PFSK-1 (cell line): ENCODE measurements around the gene KCNQ1.

Experiments
- FOXP2 ChIP-seq: optimal IDR thresholded peaks from 2 replicates; pipeline ENCODE3; 2011; ENCODE audit warnings: borderline replicate concordance, control low read depth, inconsistent platforms; ENCODE audit not compliant: insufficient read depth; ENCODE audit errors: extremely low read length, extremely low read depth
- POLR2AphosphoS5 ChIP-seq: IDR thresholded peaks from 2 replicates; pipeline ENCODE4 v1.6.1; 2012; ENCODE audit warnings: low read depth, mild to moderate bottlenecking, control low read depth, low read length, moderate library complexity
- SIN3A ChIP-seq: IDR thresholded peaks from 2 replicates; pipeline ENCODE4 v1.6.1; 2012; ENCODE audit warnings: mild to moderate bottlenecking, low read length, moderate library complexity, borderline replicate concordance; ENCODE audit not compliant: insufficient read depth
- TAF1 ChIP-seq: IDR thresholded peaks from 2 replicates; pipeline ENCODE4 v1.6.1; 2012; ENCODE audit warnings: low read length, control low read depth, borderline replicate concordance; ENCODE audit not compliant: insufficient read depth
- TF ChIP-seq, protein P1 (sequence below), 2 experiments: IDR thresholded peaks; 2 replicates each; pipeline versions ENCODE4 v1.6.1 to v1.8.0; 2011 to 2012; ENCODE audit warnings: low read depth in 2 of 2, low read length in 2 of 2, control low read depth in 1 of 2, inconsistent platforms in 1 of 2, mild to moderate bottlenecking in 1 of 2, moderate library complexity in 1 of 2; ENCODE audit not compliant: insufficient read depth in 1 of 2

The KCNQ1 gene

DNA sequence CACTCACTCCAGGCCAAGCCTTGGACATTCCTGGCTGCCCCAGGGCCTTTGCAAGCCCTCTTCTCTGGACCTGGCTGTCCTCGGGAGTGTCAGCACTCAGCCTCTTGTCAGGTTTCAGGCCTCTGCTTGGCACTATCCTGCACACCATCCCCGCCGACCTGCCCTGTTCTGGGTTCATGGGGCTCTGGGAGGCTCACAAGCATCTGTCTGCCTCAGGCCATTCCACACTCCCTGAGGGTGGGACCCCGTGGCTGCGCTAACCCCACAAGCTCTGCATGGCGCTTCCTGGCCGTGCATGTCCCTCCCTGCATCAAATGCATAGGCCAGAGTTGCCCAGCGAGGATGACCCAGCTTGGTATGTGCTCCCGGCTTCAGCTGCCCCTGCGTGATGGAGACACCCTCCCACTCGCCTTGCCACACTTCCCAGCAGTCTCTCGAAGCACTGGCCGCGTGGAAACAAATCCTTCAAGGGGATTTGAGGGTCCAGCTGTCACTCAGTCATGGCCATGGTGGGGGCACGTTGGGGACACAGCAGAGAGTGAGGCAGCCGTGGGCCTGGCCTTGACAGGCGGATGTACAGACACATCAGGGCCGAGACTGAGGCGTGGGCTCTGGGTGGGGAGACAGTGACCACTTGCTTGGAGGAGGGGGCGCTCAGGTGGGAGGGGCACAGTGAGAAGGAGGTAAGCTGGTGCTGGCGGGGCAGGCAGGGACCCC is 87.3 kb downstream of the KCNQ1 start:
- no peak for TF ChIP-seq SIN3A

GRCh38 chr11:2532704-2533586 is 88.1 kb downstream of the KCNQ1 start:
- peak; percentile 60 for TF ChIP-seq FOXP2
- TF ChIP-seq POLR2AphosphoS5, result no peak

GRCh38 chr11:2533587-2534133 is 88.9 kb downstream of the KCNQ1 start:
- TF ChIP-seq POLR2AphosphoS5 (no peak), TAF1 (no peak), FOXP2 (no peak)
- TF ChIP-seq, protein P1, sequence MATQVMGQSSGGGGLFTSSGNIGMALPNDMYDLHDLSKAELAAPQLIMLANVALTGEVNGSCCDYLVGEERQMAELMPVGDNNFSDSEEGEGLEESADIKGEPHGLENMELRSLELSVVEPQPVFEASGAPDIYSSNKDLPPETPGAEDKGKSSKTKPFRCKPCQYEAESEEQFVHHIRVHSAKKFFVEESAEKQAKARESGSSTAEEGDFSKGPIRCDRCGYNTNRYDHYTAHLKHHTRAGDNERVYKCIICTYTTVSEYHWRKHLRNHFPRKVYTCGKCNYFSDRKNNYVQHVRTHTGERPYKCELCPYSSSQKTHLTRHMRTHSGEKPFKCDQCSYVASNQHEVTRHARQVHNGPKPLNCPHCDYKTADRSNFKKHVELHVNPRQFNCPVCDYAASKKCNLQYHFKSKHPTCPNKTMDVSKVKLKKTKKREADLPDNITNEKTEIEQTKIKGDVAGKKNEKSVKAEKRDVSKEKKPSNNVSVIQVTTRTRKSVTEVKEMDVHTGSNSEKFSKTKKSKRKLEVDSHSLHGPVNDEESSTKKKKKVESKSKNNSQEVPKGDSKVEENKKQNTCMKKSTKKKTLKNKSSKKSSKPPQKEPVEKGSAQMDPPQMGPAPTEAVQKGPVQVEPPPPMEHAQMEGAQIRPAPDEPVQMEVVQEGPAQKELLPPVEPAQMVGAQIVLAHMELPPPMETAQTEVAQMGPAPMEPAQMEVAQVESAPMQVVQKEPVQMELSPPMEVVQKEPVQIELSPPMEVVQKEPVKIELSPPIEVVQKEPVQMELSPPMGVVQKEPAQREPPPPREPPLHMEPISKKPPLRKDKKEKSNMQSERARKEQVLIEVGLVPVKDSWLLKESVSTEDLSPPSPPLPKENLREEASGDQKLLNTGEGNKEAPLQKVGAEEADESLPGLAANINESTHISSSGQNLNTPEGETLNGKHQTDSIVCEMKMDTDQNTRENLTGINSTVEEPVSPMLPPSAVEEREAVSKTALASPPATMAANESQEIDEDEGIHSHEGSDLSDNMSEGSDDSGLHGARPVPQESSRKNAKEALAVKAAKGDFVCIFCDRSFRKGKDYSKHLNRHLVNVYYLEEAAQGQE (IDR thresholded peaks at IDR 0.05; ENCODE audit: insufficient read depth in 1 of 2, low read depth in 2 of 2, low read length in 2 of 2), result 0 out of 4 replicates have a peak, but pooled peaks of 1 of the 2 experiments have one; percentile 21

GRCh38 chr11:2534134-2534956 is 89.5 kb downstream of the KCNQ1 start:
- TF ChIP-seq FOXP2 (no peak), SIN3A (no peak), TAF1 (no peak), POLR2AphosphoS5 (no peak)
- TF ChIP-seq, protein P1 (IDR thresholded peaks at IDR 0.05; ENCODE audit: insufficient read depth in 1 of 2, low read depth in 2 of 2, low read length in 2 of 2), result no peak

- TF ChIP-seq, protein P1 (IDR thresholded peaks at IDR 0.05; ENCODE audit: insufficient read depth in 1 of 2, low read depth in 2 of 2, low read length in 2 of 2), result no peak
- TF ChIP-seq POLR2AphosphoS5 (no peak), TAF1 (no peak), SIN3A (no peak), FOXP2 (no peak)
Measured at GRCh38 chr11:2534957-2535672, 90.3 kb downstream of the KCNQ1 start.
